ENCODE measurements around the gene ETFA. TPM values are rescaled to one million over a fixed set of nuclear protein-coding genes. Genes with fewer than 3 reads are reported as not detected.

The ETFA gene
- total RNA-seq, result 10 to 100 TPM; 62.5 to 98.5 (median 82.4) TPM
- 10 to 100 TPM; 49.7 to 86.8 (median 65.2) TPM for polyA plus RNA-seq
- long read RNA-seq, donor 1, transcript ETFA-203 (12 exons, 2,287 nt), result major isoform, 23 of 71 reads
- long read RNA-seq, donor 1, transcript ETFA-202 (11 exons, 1,346 nt), result minor isoform, 8 of 71 reads
- long read RNA-seq, donor 1, transcript ETFA-212 (2 exons, 650 nt), result minor isoform, 15 of 71 reads
- long read RNA-seq, donor 1, partial matches to known transcripts, result 23 of 71 reads
- long read RNA-seq, donor 1, other reads (novel, unspliced or antisense), result 0 of 71 reads
- long read RNA-seq, donor 2, transcript ETFA-212 (2 exons, 650 nt), result minor isoform, 6 of 36 reads
- long read RNA-seq, donor 2, transcript ETFA-203 (12 exons, 2,287 nt), result major isoform, 16 of 36 reads
- long read RNA-seq, donor 2, partial matches to known transcripts, result 12 of 36 reads
- long read RNA-seq, donor 2, other reads (novel, unspliced or antisense), result 0 of 36 reads

DNA sequence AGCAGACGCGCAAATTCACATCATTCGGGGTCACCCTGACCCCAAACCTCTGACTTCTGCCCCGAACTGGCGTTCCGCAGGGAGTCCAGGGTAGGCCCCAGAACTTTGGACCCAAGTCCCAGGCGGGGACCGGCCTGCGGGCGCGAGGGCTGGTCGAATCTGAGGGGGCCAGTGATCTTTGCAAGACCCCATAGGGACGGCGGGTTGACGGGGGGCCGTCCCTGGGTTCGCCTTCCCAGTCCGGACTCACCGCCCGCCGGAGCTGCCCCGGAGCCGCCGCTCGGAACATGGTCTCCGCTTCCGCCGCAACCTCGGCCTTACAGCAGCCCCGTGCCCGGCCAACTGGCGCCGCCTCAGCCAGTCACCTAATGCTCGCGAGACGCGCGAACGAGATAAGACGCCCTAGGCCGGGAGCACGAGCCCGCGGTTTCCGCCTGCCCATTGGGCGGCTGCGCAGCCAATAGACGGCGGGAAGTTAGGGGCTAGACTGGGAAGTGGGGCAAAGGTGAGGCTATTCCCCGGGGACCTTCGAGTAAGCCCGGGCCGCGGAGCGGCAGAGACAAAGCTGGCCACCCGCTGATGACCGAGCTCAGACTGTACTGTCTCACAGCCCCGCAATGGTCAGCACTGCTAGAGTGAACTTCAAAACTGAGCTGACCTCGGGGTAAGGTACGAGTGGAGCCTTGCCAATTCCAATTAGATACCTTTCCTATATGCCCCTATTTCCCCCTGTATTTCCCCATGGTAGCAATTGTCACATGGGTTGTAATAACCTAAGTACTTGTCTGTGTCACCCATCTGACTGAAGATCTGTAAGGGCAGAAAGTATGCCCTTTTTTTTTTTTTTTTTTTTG is at the start of gene ETFA:
ETFA (minus strand) TSS at position 370 of the 854 bp plus-strand sequence; CDS start at position 289, 81 bp downstream.
- intact Hi-C loops (cut with DNase I; ENCODE audit: low total_unique reads), result no loop called here
- Histone ChIP-seq H3K4me3 (peak within 1 kb of the TSS; percentile 49 to 77 (median 72)), H3K4me1 (peaks cover 12 to 56% (median 26%) of the 10 kb centered on the region in 6 donors), H3K36me3 (no peaks in the 10 kb centered on the region), H3K9me3 (no peaks in the 10 kb centered on the region), H3K27ac (peak within 1 kb of the TSS; percentile 79 to 92 (median 86)), H3K27me3 (replicated peaks in 1 of 7) (no peaks in the 10 kb centered on the region)
- DNase-seq, result peak; percentile 99
- TF ChIP-seq POLR2A (IDR thresholded peaks at IDR 0.05), result peak; percentile 35 to 88 (median 58)
- TF ChIP-seq, protein P1, sequence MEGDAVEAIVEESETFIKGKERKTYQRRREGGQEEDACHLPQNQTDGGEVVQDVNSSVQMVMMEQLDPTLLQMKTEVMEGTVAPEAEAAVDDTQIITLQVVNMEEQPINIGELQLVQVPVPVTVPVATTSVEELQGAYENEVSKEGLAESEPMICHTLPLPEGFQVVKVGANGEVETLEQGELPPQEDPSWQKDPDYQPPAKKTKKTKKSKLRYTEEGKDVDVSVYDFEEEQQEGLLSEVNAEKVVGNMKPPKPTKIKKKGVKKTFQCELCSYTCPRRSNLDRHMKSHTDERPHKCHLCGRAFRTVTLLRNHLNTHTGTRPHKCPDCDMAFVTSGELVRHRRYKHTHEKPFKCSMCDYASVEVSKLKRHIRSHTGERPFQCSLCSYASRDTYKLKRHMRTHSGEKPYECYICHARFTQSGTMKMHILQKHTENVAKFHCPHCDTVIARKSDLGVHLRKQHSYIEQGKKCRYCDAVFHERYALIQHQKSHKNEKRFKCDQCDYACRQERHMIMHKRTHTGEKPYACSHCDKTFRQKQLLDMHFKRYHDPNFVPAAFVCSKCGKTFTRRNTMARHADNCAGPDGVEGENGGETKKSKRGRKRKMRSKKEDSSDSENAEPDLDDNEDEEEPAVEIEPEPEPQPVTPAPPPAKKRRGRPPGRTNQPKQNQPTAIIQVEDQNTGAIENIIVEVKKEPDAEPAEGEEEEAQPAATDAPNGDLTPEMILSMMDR (IDR thresholded peaks at IDR 0.05 in 8 of 11, conservative IDR thresholded peaks at IDR 0.05 in 3 of 11), result peak in 3 of 11 experiments; percentile 25 to 42 (median 37)
- peak; percentile 97 to 99 (median 98) for TF ChIP-seq POLR2AphosphoS5 (IDR thresholded peaks at IDR 0.05)
- 0 to 2% (median 1%) methylated on average over 18 to 60 of the region's 60 CpGs for WGBS, 5 donors

DNA sequence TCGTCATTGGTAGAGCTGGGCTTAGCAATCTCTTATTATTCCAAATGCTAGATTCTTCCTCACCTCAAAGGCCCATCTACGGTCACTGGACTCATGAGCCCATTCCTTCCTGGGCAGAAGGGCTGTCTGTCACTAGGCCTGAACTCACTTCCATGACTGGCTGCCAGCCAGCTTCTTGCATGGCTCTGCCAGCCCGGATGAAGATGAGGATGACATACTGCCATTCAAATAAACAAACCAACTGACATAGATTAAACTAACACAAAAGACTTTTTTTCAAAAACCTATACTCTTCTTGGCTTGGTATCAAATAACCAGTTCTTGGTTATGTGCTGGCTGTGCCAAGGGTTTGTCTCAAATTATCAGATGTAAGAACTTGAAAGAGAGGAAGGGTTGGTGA is 49.1 kb upstream of the ETFA start:
- DNase-seq, result no peak
- no peaks in the 10 kb centered on the region for H3K27me3 ChIP-seq (replicated peaks in 1 of 7)
- TF ChIP-seq POLR2A (IDR thresholded peaks at IDR 0.05) (no peak), POLR2AphosphoS5 (IDR thresholded peaks at IDR 0.05) (no peak)
- TF ChIP-seq, protein P1 (IDR thresholded peaks at IDR 0.05 in 8 of 11, conservative IDR thresholded peaks at IDR 0.05 in 3 of 11), result no peak
- no peaks in the 10 kb centered on the region for H3K9me3 ChIP-seq
- no peak overlapping the region for H3K4me3 ChIP-seq
- no peak overlapping the region for H3K27ac ChIP-seq
- intact Hi-C loops (cut with DNase I; ENCODE audit: low total_unique reads), result no loop called here
- no peaks in the 10 kb centered on the region for H3K4me1 ChIP-seq
- peaks cover 0 to 40% (median 2%) of the 10 kb centered on the region in 6 donors for H3K36me3 ChIP-seq
- WGBS, 5 donors, result 93 to 98% (median 95%) methylated on average over 2 to 3 of the region's 3 CpGs

DNA sequence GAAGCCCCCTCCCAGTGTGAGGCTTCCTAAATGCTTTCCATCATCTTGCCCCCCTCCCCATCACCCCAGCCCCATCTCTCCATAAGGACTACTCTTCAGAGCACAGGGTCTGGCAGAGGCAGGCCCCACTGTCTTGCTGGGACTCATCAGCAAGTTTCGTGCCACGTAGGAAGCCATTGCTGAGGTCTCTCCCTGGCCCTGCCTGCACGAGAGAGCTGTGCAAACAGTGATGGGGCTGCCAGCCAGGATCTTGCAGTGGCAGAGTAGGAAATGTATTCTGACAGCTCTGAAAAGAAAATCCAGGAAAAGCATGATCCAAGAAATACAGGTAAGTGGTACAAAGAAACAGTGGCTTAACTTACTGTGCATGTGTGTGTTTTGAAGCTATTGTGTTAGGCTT is 47.9 kb upstream of the ETFA start:
- Histone ChIP-seq H3K4me3 (no peak overlapping the region), H3K9me3 (no peaks in the 10 kb centered on the region), H3K27ac (no peak overlapping the region), H3K4me1 (no peaks in the 10 kb centered on the region), H3K27me3 (replicated peaks in 1 of 7) (no peaks in the 10 kb centered on the region), H3K36me3 (peaks cover 0 to 28% (median 0%) of the 10 kb centered on the region in 6 donors)
- WGBS, 5 donors, result 63 to 96% (median 95%) methylated on average over 3 of the region's 3 CpGs
- DNase-seq, result no peak
- intact Hi-C loops (cut with DNase I; ENCODE audit: low total_unique reads), result no loop called here
- no peak for TF ChIP-seq POLR2A (IDR thresholded peaks at IDR 0.05)
- no peak for TF ChIP-seq POLR2AphosphoS5 (IDR thresholded peaks at IDR 0.05)

DNA sequence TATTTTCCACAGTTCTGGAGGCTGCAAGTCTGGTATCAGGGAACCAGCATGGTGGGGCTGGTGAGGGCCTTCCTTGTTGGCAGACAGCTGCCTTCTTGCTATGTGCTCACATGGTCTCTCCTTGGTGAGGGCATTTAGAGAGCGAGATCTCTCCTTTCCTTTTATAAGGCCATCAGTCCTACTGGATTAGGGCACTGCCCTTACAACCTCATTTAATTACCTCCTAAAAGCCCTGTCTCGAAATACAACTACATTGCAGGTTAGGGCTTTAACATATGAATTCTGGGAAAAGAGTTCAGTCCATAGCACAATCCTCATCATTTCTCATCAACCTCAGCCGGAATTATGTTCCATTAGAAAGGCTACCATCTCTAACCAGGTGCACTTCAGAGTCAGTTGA is 47.2 kb upstream of the ETFA start:
- H3K36me3 ChIP-seq, result peaks cover 0 to 30% (median 0%) of the 10 kb centered on the region in 6 donors
- TF ChIP-seq, protein P1 (IDR thresholded peaks at IDR 0.05 in 8 of 11, conservative IDR thresholded peaks at IDR 0.05 in 3 of 11), result no peak
- no peak for TF ChIP-seq POLR2A (IDR thresholded peaks at IDR 0.05)
- no peak for TF ChIP-seq POLR2AphosphoS5 (IDR thresholded peaks at IDR 0.05)
- intact Hi-C loops (cut with DNase I; ENCODE audit: low total_unique reads), result no loop called here
- H3K4me1 ChIP-seq, result no peaks in the 10 kb centered on the region
- 92 to 98% (median 95%) methylated on average over 3 of the region's 3 CpGs for WGBS, 5 donors
- DNase-seq, result no peak
- no peak overlapping the region for H3K27ac ChIP-seq
- H3K9me3 ChIP-seq, result no peaks in the 10 kb centered on the region
- H3K27me3 ChIP-seq (replicated peaks in 1 of 7), result no peaks in the 10 kb centered on the region
- H3K4me3 ChIP-seq, result no peak overlapping the region
